ENCODE results near the gene TSPAN31. TPM values are rescaled to one million over a fixed set of nuclear protein-coding genes. Genes with fewer than 3 reads are reported as not detected.
A peak's percentile ranks its signal among the peaks of the same experiment; 100 is the strongest.

The TSPAN31 gene
- total and polyA plus RNA-seq, 2 of the 8 experiments (the other 6 are each of a cell fraction or from before 2014, with no cell fraction given): 15.8 to 31.4 TPM

GRCh38 chr12:57782608-57783465 lies 38.0 kb downstream of the TSPAN31 start, which contains the start of gene TSFM (continued):
- no peak for TF ChIP-seq USF2 (IDR thresholded peaks at IDR 0.05; ENCODE audit: low read length)
- peak; percentile 67 for TF ChIP-seq MAX (IDR thresholded peaks at IDR 0.05)
- peak; percentile 53; the same call in 1 of the 2 replicates for TF ChIP-seq SP1 (IDR thresholded peaks at IDR 0.05; ENCODE audit: low read depth, low read length)
- peak in 1 of 2 experiments; percentile 96; a peak in 2 of 3 replicates for TF ChIP-seq POLR2A (IDR thresholded peaks at IDR 0.05; ENCODE audit: control extremely low read depth in 1 of 2, low read depth in 2 of 2, low read length in 2 of 2)
- no peak for TF ChIP-seq CTBP2 (IDR thresholded peaks at IDR 0.05; ENCODE audit: borderline replicate concordance, insufficient read depth, insufficient read length, low read length)
- TF ChIP-seq E2F6 (IDR thresholded peaks at IDR 0.05): no peak
- peak; percentile 85 for TF ChIP-seq KDM4A (IDR thresholded peaks at IDR 0.05; ENCODE audit: low read depth, low read length, severe bottlenecking)
- TF ChIP-seq HDAC2 (IDR thresholded peaks at IDR 0.05; ENCODE audit: borderline replicate concordance in 1 of 2, low read depth in 2 of 2, low read length in 2 of 2): no peak
- TF ChIP-seq CEBPB (IDR thresholded peaks at IDR 0.05; ENCODE audit: low read depth, low read length): peak; percentile 94
- no peak for TF ChIP-seq RXRA (IDR thresholded peaks at IDR 0.05; ENCODE audit: insufficient read depth, low read depth, low read length)
- TF ChIP-seq HDAC6 (IDR thresholded peaks at IDR 0.05; ENCODE audit: low read depth, low read length): no peak
- TF ChIP-seq BCL11A (IDR thresholded peaks at IDR 0.05; ENCODE audit: low read depth in 2 of 2, low read length in 2 of 2): no peak
- TF ChIP-seq SAP30 (IDR thresholded peaks at IDR 0.05; ENCODE audit: insufficient read depth, insufficient replicate concordance, low read length): peak; percentile 80
- TF ChIP-seq CBX8 (IDR thresholded peaks at IDR 0.05; ENCODE audit: borderline replicate concordance, low read depth, low read length): no peak
- TF ChIP-seq TAF7 (optimal IDR thresholded peaks at IDR 0.05; ENCODE audit: borderline replicate concordance, low read depth, low read length): peak; percentile 72
- peak; percentile 95 for TF ChIP-seq POLR2AphosphoS5 (IDR thresholded peaks at IDR 0.05; ENCODE audit: low read depth, low read length)
- peak; percentile 85 for TF ChIP-seq KDM5A (IDR thresholded peaks at IDR 0.05; ENCODE audit: low read length)
- TF ChIP-seq SIRT6 (IDR thresholded peaks at IDR 0.05; ENCODE audit: low read length): no peak
- no peak for TF ChIP-seq POU5F1 (IDR thresholded peaks at IDR 0.05; ENCODE audit: low read depth, low read length)
- TF ChIP-seq MAFK (IDR thresholded peaks at IDR 0.05; ENCODE audit: low read depth, low read length): no peak
- TF ChIP-seq SUZ12 (IDR thresholded peaks at IDR 0.05; ENCODE audit: low read length): no peak

All from H1 (cell line).